GM23338 (cell line): ENCODE results near the gene EPB41L5. TPM values are rescaled to one million over a fixed set of nuclear protein-coding genes. Genes with fewer than 3 reads are reported as not detected.

ENCODE experiments used
- ATAC-seq: fragments of 200-7000 bp; cut with Tn5 transposase; 3 replicates; pipeline ENCODE4 v1.9.1; 2020
- DNase-seq: peaks from one replicate; pipeline ENCODE4 v3.0.0-alpha.2; 2015; ENCODE audit warnings: low spot score
- H2AFZ ChIP-seq: fragments of 200-600 bp; sonication (generic); 2 replicates; pipeline ENCODE4 v1.8.0; 2016; ENCODE audit warnings: antibody characterized with exemption, mild to moderate bottlenecking, moderate library complexity
- H3F3A ChIP-seq: fragments of 200-600 bp; sonication (generic); replicated peaks from 2 replicates; pipeline ENCODE4 v1.8.0; 2017; ENCODE audit warnings: antibody characterized with exemption, mixed run types, low read depth
- H3K27ac ChIP-seq: fragments of 200-600 bp; sonication (generic); 2 replicates; pipeline ENCODE4 v1.6.1; 2016; ENCODE audit warnings: low read depth
- H3K27me3 ChIP-seq: fragments of 200-600 bp; sonication (generic); 2 replicates; pipeline ENCODE4 v1.8.0; 2016; ENCODE audit warnings: mild to moderate bottlenecking, mixed run types, moderate library complexity; ENCODE audit not compliant: insufficient read depth
- H3K36me3 ChIP-seq: fragments of 200-600 bp; sonication (generic); 2 replicates; pipeline ENCODE4 v1.8.0; 2016; ENCODE audit warnings: mild to moderate bottlenecking; ENCODE audit not compliant: insufficient read depth
- H3K4me1 ChIP-seq: fragments of 200-600 bp; sonication (generic); 2 replicates; pipeline ENCODE4 v1.8.0; 2016; ENCODE audit warnings: mild to moderate bottlenecking, moderate library complexity; ENCODE audit not compliant: insufficient read depth
- H3K4me2 ChIP-seq: fragments of 200-600 bp; sonication (generic); 2 replicates; pipeline ENCODE4 v1.7.1; 2017; ENCODE audit warnings: mixed run types
- H3K4me3 ChIP-seq: fragments of 200-600 bp; sonication (generic); 2 replicates; pipeline ENCODE4 v1.6.1; 2016; ENCODE audit warnings: mixed run types
- H3K79me2 ChIP-seq: fragments of 200-600 bp; sonication (generic); replicated peaks from 2 replicates; pipeline ENCODE4 v1.8.0; 2017; ENCODE audit warnings: mild to moderate bottlenecking; ENCODE audit not compliant: insufficient read depth
- H3K9me2 ChIP-seq: fragments of 200-600 bp; sonication (generic); 2 replicates; pipeline ENCODE4 v1.8.0; 2017; ENCODE audit not compliant: insufficient read depth
- H4K20me1 ChIP-seq: fragments of 200-600 bp; sonication (generic); replicated peaks from 2 replicates; pipeline ENCODE4 v1.8.0; 2017; ENCODE audit warnings: mild to moderate bottlenecking; ENCODE audit not compliant: insufficient read depth
- H3K27ac Mint-ChIP-seq: 2 replicates; pipeline ENCODE4 v1.8.0; 2020; ENCODE audit warnings: inconsistent platforms, mild to moderate bottlenecking, moderate library complexity, mixed read lengths
- H3K27me3 Mint-ChIP-seq: 3 replicates; pipeline ENCODE4 v1.8.0; 2022; ENCODE audit warnings: low read depth, mild to moderate bottlenecking, moderate library complexity, mixed read lengths, inconsistent platforms; ENCODE audit not compliant: insufficient read depth, poor library complexity
- H3K36me3 Mint-ChIP-seq: 3 replicates; pipeline ENCODE4 v1.8.0; 2021; ENCODE audit warnings: low read depth, mild to moderate bottlenecking, inconsistent platforms, moderate library complexity, mixed read lengths
- H3K4me1 Mint-ChIP-seq: 3 replicates; pipeline ENCODE4 v1.8.0; 2020; ENCODE audit warnings: mild to moderate bottlenecking, inconsistent platforms, mixed read lengths
- H3K4me3 Mint-ChIP-seq: 3 replicates; pipeline ENCODE4 v1.8.0; 2021; ENCODE audit warnings: moderate library complexity, mild to moderate bottlenecking, inconsistent platforms, mixed read lengths
- H3K9me3 Mint-ChIP-seq: 3 replicates; pipeline ENCODE4 v1.8.0; 2020; ENCODE audit warnings: moderate library complexity, mild to moderate bottlenecking, inconsistent platforms, mixed read lengths
- CREB1 ChIP-seq: fragments of 250-450 bp; sonication (Bioruptor Pico); IDR thresholded peaks from 2 replicates; pipeline ENCODE4 v1.5.0; 2020; ENCODE audit warnings: low read depth, mild to moderate bottlenecking, moderate library complexity
- CTCF ChIP-seq, 2 experiments: fragments of 200-600 bp in 1 of 2; sonication (generic) in 1 of 2; conservative IDR thresholded peaks; 2 replicates each; pipeline versions ENCODE4 v1.5.1 to v1.6.1; 2016 to 2017; ENCODE audit warnings: antibody characterized with exemption in 2 of 2, low read depth in 2 of 2, mild to moderate bottlenecking in 2 of 2, moderate library complexity in 1 of 2
- ETS1 ChIP-seq: IDR thresholded peaks from 2 replicates; pipeline ENCODE4 v1.6.1; 2016; ENCODE audit warnings: antibody characterized with exemption
- EZH2 ChIP-seq: fragments of 200-600 bp; sonication (generic); IDR thresholded peaks from one replicate; pipeline ENCODE4 v1.8.0; 2017; ENCODE audit warnings: antibody characterized with exemption, mild to moderate bottlenecking, low read depth; ENCODE audit not compliant: unreplicated experiment
- EZH2phosphoT487 ChIP-seq: fragments of 200-600 bp; sonication (generic); IDR thresholded peaks from one replicate; pipeline ENCODE4 v1.8.1; 2018; ENCODE audit warnings: antibody characterized with exemption; ENCODE audit not compliant: unreplicated experiment
- JUNB ChIP-seq: IDR thresholded peaks from one replicate; pipeline ENCODE4 v1.6.1; 2016; ENCODE audit warnings: antibody characterized with exemption; ENCODE audit not compliant: unreplicated experiment
- NANOG ChIP-seq: IDR thresholded peaks from 2 replicates; pipeline ENCODE4 v1.6.1; 2016; ENCODE audit warnings: antibody characterized with exemption, borderline replicate concordance
- POLR2AphosphoS5 ChIP-seq: IDR thresholded peaks from 2 replicates; pipeline ENCODE4 v1.6.1; 2016; ENCODE audit warnings: antibody characterized with exemption, low read depth
- REST ChIP-seq: IDR thresholded peaks from one replicate; pipeline ENCODE4 v1.6.1; 2018; ENCODE audit warnings: antibody characterized with exemption; ENCODE audit not compliant: unreplicated experiment
- STAT1 ChIP-seq: IDR thresholded peaks from one replicate; pipeline ENCODE4 v1.6.1; 2016; ENCODE audit warnings: antibody characterized with exemption; ENCODE audit not compliant: unreplicated experiment
- ZNF114 ChIP-seq: fragments of 250-450 bp; sonication (Bioruptor Pico); IDR thresholded peaks from 2 replicates; pipeline ENCODE4 v1.5.0; 2020; ENCODE audit warnings: mild to moderate bottlenecking, moderate library complexity
- ZNF331 ChIP-seq: fragments of 250-450 bp; sonication (Bioruptor Pico); IDR thresholded peaks from 2 replicates; pipeline ENCODE4 v1.5.0; 2020; ENCODE audit warnings: low read depth, mild to moderate bottlenecking, moderate library complexity
- ZNF462 ChIP-seq: fragments of 250-450 bp; sonication (Bioruptor Pico); IDR thresholded peaks from 2 replicates; pipeline ENCODE4 v1.5.0; 2020; ENCODE audit warnings: mild to moderate bottlenecking, moderate library complexity
- polyA plus RNA-seq: library from polyadenylated mRNA; unstranded; fragments of >200 nt; fragmentation: Nextera tagmentation; extraction: Ambion mirVana; gene quantifications from 2 replicates; pipeline ENCODE4 v1.2.1, GENCODE V29; 2016
- total RNA-seq: library from RNA; depleted of rRNA; stranded (reverse); fragments of >200 nt; shearing (Covaris generic); gene quantifications from 2 replicates; pipeline ENCODE4 v1.2.3, GENCODE V29; 2014

The EPB41L5 gene
- total and polyA plus RNA-seq, 2 experiments from 2014 or later: 15.5 to 35.4 TPM

GRCh38 chr2:120177973-120178372 is 165.1 kb downstream of the EPB41L5 start:
- Mint-ChIP-seq H3K4me1 (peaks cover 15% of the 10 kb centered on the region; the same call in 2 of the 3 replicates), H3K36me3 (no peaks in the 10 kb centered on the region), H3K4me3 (no peak overlapping the region), H3K9me3 (no peaks in the 10 kb centered on the region), H3K27me3 (peaks cover 4% of the 10 kb centered on the region), H3K27ac (no peak overlapping the region)
- no peak overlapping the region for H3K4me2 ChIP-seq
- no peak overlapping the region for H3K27ac ChIP-seq
- H3K79me2 ChIP-seq: no peaks in the 10 kb centered on the region
- H3K9me2 ChIP-seq: no peaks in the 10 kb centered on the region
- no peak overlapping the region for H2AFZ ChIP-seq
- ATAC-seq: no peak; the same call in 1 of the 3 replicates
- no peak for DNase-seq
- TF ChIP-seq REST (no peak), POLR2AphosphoS5 (no peak), NANOG (no peak), ETS1 (no peak), ZNF462 (no peak), CREB1 (CRISPR knock-in tag) (no peak), STAT1 (no peak), EZH2phosphoT487 (no peak), ZNF331 (CRISPR knock-in tag) (no peak), JUNB (no peak), ZNF114 (CRISPR knock-in tag) (no peak), CTCF (conservative IDR thresholded peaks at IDR 0.05; ENCODE audit: low read depth in 2 of 2) (no peak), EZH2 (no peak)
- no peaks in the 10 kb centered on the region for H4K20me1 ChIP-seq
- H3K27me3 ChIP-seq: no peaks in the 10 kb centered on the region
- no peaks in the 10 kb centered on the region; the same call in 1 of the 2 replicates for H3K4me1 ChIP-seq
- H3K4me3 ChIP-seq: no peak overlapping the region
- no peaks in the 10 kb centered on the region for H3F3A ChIP-seq
- no peaks in the 10 kb centered on the region for H3K36me3 ChIP-seq
